ENCODE data around the gene CLSTN2. TPM values are rescaled to one million over a fixed set of nuclear protein-coding genes. Genes with fewer than 3 reads are reported as not detected.

Gene CLSTN2
- total RNA-seq, 2 donors from 2014 or later, result 3.5 to 60.3 TPM

DNA sequence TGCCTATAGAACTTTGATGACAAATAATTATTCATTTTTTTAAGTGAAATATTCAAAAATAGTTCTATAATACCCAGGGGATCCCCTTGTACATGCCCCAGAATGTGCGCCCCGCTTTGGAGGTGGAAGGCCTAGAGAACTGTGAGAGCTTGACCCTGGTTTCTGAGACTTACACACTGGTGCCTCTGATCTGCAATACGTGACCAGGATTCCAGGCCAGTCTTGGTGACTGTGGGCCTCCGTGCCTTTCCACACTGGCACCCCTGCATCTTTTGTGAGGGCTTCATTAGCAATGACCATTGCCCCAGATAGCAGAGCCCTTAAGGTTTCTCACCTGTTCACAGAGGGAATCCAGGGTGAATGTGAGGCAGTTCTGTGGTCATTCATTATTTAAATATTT is 44.0 kb downstream of the CLSTN2 start:
- no peak for DNase-seq (ENCODE audit: low spot score)
- no peaks in the 10 kb centered on the region for H3K36me3 ChIP-seq
- no peak overlapping the region for H3K27ac ChIP-seq
- H3K4me1 ChIP-seq (replicated peaks), result no peaks in the 10 kb centered on the region
- no peak overlapping the region for H3K4me3 ChIP-seq
- 92% methylated on average over 4 of the region's 4 CpGs for WGBS
- TF ChIP-seq, protein P1, sequence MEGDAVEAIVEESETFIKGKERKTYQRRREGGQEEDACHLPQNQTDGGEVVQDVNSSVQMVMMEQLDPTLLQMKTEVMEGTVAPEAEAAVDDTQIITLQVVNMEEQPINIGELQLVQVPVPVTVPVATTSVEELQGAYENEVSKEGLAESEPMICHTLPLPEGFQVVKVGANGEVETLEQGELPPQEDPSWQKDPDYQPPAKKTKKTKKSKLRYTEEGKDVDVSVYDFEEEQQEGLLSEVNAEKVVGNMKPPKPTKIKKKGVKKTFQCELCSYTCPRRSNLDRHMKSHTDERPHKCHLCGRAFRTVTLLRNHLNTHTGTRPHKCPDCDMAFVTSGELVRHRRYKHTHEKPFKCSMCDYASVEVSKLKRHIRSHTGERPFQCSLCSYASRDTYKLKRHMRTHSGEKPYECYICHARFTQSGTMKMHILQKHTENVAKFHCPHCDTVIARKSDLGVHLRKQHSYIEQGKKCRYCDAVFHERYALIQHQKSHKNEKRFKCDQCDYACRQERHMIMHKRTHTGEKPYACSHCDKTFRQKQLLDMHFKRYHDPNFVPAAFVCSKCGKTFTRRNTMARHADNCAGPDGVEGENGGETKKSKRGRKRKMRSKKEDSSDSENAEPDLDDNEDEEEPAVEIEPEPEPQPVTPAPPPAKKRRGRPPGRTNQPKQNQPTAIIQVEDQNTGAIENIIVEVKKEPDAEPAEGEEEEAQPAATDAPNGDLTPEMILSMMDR (IDR thresholded peaks at IDR 0.05), result no peak
- no peak for TF ChIP-seq POLR2AphosphoS5 (IDR thresholded peaks at IDR 0.05)
- TF ChIP-seq POLR2A (IDR thresholded peaks at IDR 0.05), result no peak
- H3K9me3 ChIP-seq, result no peaks in the 10 kb centered on the region
- intact Hi-C loops (cut with DNase I), result no loop called here
- H3K27me3 ChIP-seq (replicated peaks; ENCODE audit: insufficient read depth), result no peaks in the 10 kb centered on the region

DNA sequence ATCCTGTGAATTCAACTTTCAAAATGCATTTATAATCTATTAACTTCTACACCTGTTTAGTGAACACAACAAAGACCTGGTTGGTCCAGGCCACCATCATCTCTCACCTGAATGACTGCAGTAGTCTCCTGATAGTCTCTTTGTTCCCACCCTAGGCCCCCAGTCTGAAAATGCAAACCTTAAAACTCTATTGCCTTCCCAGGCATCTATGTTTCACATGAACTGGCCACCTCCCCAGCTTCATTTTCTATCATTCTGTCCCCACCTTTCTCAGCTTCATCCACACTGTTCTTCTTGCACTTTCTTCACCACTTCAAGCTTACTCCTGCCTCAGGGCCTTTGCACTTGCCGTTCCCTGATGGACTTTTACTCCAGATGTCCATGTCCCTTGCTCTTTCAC is 45.0 kb downstream of the CLSTN2 start:
- H3K4me3 ChIP-seq, result no peak overlapping the region
- H3K4me1 ChIP-seq (replicated peaks), result no peaks in the 10 kb centered on the region
- no peaks in the 10 kb centered on the region for H3K36me3 ChIP-seq
- no peak overlapping the region for H3K27ac ChIP-seq
- WGBS, result 100% methylated on average over 1 of the region's 1 CpG
- H3K27me3 ChIP-seq (replicated peaks; ENCODE audit: insufficient read depth), result no peaks in the 10 kb centered on the region
- intact Hi-C loops (cut with DNase I), result no loop called here
- H3K9me3 ChIP-seq, result no peaks in the 10 kb centered on the region
- TF ChIP-seq, protein P1 (IDR thresholded peaks at IDR 0.05), result no peak
- TF ChIP-seq POLR2AphosphoS5 (IDR thresholded peaks at IDR 0.05) (no peak), POLR2A (IDR thresholded peaks at IDR 0.05) (no peak)
- no peak for DNase-seq (ENCODE audit: low spot score)

DNA sequence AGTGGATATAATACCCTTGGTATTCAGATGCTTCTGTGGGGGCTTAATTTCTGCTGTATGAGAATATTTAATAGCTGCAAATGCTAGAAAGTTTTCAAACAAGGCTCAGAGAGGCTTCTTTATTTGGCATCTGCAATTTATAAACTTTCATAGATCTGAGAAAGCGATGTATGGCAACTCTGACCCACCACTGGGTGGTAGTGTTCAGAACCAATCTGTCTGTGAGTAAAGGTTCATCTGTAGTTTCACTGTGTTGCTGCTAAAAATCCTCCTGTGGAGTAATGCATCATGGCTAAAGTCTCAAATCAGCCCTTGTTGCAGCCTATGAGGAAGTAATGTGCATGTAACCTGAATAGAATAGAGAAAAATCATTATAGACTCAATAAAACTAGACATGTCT is 47.4 kb downstream of the CLSTN2 start:
- H3K27ac ChIP-seq, result no peak overlapping the region
- WGBS, result 76% methylated on average over 1 of the region's 1 CpG
- no peaks in the 10 kb centered on the region for H3K36me3 ChIP-seq
- TF ChIP-seq POLR2AphosphoS5 (IDR thresholded peaks at IDR 0.05), result no peak
- TF ChIP-seq, protein P1 (IDR thresholded peaks at IDR 0.05), result peak in 1 of 4 experiments; percentile 6
- no peak overlapping the region for H3K4me3 ChIP-seq
- H3K9me3 ChIP-seq, result no peaks in the 10 kb centered on the region
- intact Hi-C loops (cut with DNase I), result no loop called here
- no peak for DNase-seq (ENCODE audit: low spot score)
- no peaks in the 10 kb centered on the region for H3K27me3 ChIP-seq (replicated peaks; ENCODE audit: insufficient read depth)
- H3K4me1 ChIP-seq (replicated peaks), result no peaks in the 10 kb centered on the region

DNA sequence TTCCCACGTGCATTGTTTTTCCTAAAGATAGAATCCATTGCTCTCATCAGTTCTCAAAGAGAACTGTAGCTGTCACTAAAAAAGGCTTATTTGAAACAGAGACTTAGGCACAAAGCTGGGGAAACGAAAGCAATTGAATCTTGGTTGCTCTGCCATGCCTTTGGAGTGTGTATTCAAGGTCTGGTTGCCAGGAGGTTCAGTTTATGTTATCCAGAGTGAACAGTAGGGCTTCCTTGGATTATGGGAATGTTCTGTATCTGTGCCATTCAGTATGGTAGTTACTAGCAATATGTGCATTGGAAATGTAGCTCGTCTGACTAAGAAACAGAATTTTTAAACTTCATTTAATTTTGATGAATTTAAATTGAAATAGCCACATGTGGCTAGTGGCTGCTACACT is 50.6 kb downstream of the CLSTN2 start:
- TF ChIP-seq POLR2A (IDR thresholded peaks at IDR 0.05) (no peak), POLR2AphosphoS5 (IDR thresholded peaks at IDR 0.05) (no peak)
- TF ChIP-seq, protein P1 (IDR thresholded peaks at IDR 0.05), result no peak
- H3K4me1 ChIP-seq (replicated peaks), result no peaks in the 10 kb centered on the region
- intact Hi-C loops (cut with DNase I), result no loop called here
- 79% methylated on average over 3 of the region's 3 CpGs for WGBS
- no peak for DNase-seq (ENCODE audit: low spot score)
- no peaks in the 10 kb centered on the region for H3K36me3 ChIP-seq
- no peak overlapping the region for H3K4me3 ChIP-seq
- no peak overlapping the region for H3K27ac ChIP-seq
- no peaks in the 10 kb centered on the region for H3K9me3 ChIP-seq
- H3K27me3 ChIP-seq (replicated peaks; ENCODE audit: insufficient read depth), result no peaks in the 10 kb centered on the region

GRCh38 chr3:139987908-139988307 is 52.9 kb downstream of the CLSTN2 start:
- WGBS, result 80% methylated on average over 3 of the region's 3 CpGs
- H3K27ac ChIP-seq, result no peak overlapping the region

More at GRCh38 chr3:139987908-139988307, 52.9 kb downstream of the CLSTN2 start:
- intact Hi-C loops (cut with DNase I), result no loop called here
- no peaks in the 10 kb centered on the region for H3K36me3 ChIP-seq
- H3K9me3 ChIP-seq, result no peaks in the 10 kb centered on the region
- H3K4me3 ChIP-seq, result no peak overlapping the region
- H3K4me1 ChIP-seq (replicated peaks), result no peaks in the 10 kb centered on the region
- no peak for TF ChIP-seq POLR2A (IDR thresholded peaks at IDR 0.05)
- TF ChIP-seq POLR2AphosphoS5 (IDR thresholded peaks at IDR 0.05), result no peak
- TF ChIP-seq, protein P1 (IDR thresholded peaks at IDR 0.05), result no peak
- no peak for DNase-seq (ENCODE audit: low spot score)
- no peaks in the 10 kb centered on the region for H3K27me3 ChIP-seq (replicated peaks; ENCODE audit: insufficient read depth)

All from prostate gland (tissue), 2 donors.